HFF-Myc (cell line): Measurements from ENCODE around the gene ZIC4.

Experiments used
- DNase-seq: peaks from one replicate; pipeline ENCODE4 v3.0.0-alpha.2; 2011; ENCODE audit warnings: low read depth; ENCODE audit errors: extremely low read depth
- H3K4me3 ChIP-seq: replicated peaks from 2 replicates; pipeline ENCODE4 v1.5.1; 2011; ENCODE audit warnings: low read depth, mild to moderate bottlenecking, control low read depth, low read length
- CTCF ChIP-seq: IDR thresholded peaks from 2 replicates; pipeline ENCODE4 v1.5.1; 2012; ENCODE audit warnings: mild to moderate bottlenecking, low read depth, low read length, control low read depth; ENCODE audit errors: missing control alignments

The ZIC4 gene

GRCh38 chr3:147355084-147355752, 51.1 kb downstream of the ZIC4 start:
- no peak for TF ChIP-seq CTCF
- DNase-seq, result no peak
- H3K4me3 ChIP-seq, result no peak overlapping the region

- DNase-seq, result no peak
- no peak overlapping the region for H3K4me3 ChIP-seq
- TF ChIP-seq CTCF, result no peak
Measured at GRCh38 chr3:147354623-147355022, 51.7 kb downstream of the ZIC4 start.

GRCh38 chr3:147351301-147351700, 55.0 kb downstream of the ZIC4 start:
- DNase-seq, result no peak
- H3K4me3 ChIP-seq, result no peak overlapping the region
- TF ChIP-seq CTCF, result no peak

- no peak for TF ChIP-seq CTCF
- DNase-seq, result no peak
- H3K4me3 ChIP-seq, result no peak overlapping the region
Measured at GRCh38 chr3:147348976-147349375, 57.4 kb downstream of the ZIC4 start.

- no peak overlapping the region for H3K4me3 ChIP-seq
- DNase-seq, result no peak
- TF ChIP-seq CTCF, result no peak
Measured at GRCh38 chr3:147343926-147344325, 62.4 kb downstream of the ZIC4 start.

- H3K4me3 ChIP-seq, result no peak overlapping the region
- no peak for TF ChIP-seq CTCF
- no peak for DNase-seq
Measured at GRCh38 chr3:147341727-147342126, 64.6 kb downstream of the ZIC4 start.

GRCh38 chr3:147336543-147337278, 69.6 kb downstream of the ZIC4 start:
- no peak for TF ChIP-seq CTCF
- DNase-seq, result no peak
- H3K4me3 ChIP-seq, result no peak overlapping the region
